ENCODE results near the gene NELL1.

DNA sequence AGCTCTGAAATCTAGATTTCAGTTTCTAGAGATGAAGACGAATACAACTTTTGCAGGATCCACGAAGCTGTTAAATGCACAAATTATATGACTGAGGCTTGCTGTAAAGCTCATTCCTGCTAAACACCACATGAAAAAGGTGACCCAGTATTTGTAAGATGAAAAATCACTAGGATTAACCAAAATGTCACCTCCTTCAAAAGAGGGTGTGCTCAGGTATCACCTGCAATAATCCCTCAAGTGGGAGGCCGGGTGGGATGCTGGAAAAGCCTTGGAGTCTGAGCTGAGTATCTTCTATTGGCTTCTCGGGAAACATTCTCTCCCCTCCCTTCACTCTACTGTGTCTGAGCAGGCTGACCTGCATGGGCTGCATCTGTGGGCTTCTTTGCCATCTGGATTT, 195.8 kb downstream of the NELL1 start:
- TF ChIP-seq POLR2A (IDR thresholded peaks at IDR 0.05; ENCODE audit: low read length) (no peak), BHLHE40 (IDR thresholded peaks at IDR 0.05; ENCODE audit: low read depth, low read length) (no peak), CTCF (IDR thresholded peaks at IDR 0.05) (no peak), HOXA7 (CRISPR knock-in tag; IDR thresholded peaks at IDR 0.05) (no peak), RFX5 (IDR thresholded peaks at IDR 0.05) (no peak), JUN (IDR thresholded peaks at IDR 0.05) (no peak)
- TF ChIP-seq, protein P1, sequence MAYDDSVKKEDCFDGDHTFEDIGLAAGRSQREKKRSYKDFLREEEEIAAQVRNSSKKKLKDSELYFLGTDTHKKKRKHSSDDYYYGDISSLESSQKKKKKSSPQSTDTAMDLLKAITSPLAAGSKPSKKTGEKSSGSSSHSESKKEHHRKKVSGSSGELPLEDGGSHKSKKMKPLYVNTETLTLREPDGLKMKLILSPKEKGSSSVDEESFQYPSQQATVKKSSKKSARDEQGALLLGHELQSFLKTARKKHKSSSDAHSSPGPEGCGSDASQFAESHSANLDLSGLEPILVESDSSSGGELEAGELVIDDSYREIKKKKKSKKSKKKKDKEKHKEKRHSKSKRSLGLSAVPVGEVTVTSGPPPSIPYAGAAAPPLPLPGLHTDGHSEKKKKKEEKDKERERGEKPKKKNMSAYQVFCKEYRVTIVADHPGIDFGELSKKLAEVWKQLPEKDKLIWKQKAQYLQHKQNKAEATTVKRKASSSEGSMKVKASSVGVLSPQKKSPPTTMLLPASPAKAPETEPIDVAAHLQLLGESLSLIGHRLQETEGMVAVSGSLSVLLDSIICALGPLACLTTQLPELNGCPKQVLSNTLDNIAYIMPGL (CRISPR knock-in tag; IDR thresholded peaks at IDR 0.05; ENCODE audit: borderline replicate concordance): no peak

Measured in A549 (cell line).